Epithelial cell of proximal tubule (primary cell): ENCODE data around the gene NBPF10. TPM values are rescaled to one million over a fixed set of nuclear protein-coding genes. Genes with fewer than 3 reads are reported as not detected.
"Not testable (repeated sequence)": the region's sequence is repeated elsewhere in the genome, so short reads cannot be mapped to it uniquely, and the experiment has no call there.

Experiments
- DNase-seq: peaks from one replicate; pipeline ENCODE4 v3.0.0-alpha.2; 2011; ENCODE audit warnings: low read depth
- H3K4me3 ChIP-seq: 2 replicates; pipeline ENCODE4 v1.5.1; 2011; ENCODE audit warnings: low read depth, mild to moderate bottlenecking, low read length
- total RNA-seq: library from RNA; depleted of rRNA; stranded (reverse); fragments of >200 nt; gene quantifications from 2 replicates; pipeline ENCODE4 v1.2.3, GENCODE V29; 2015

The NBPF10 gene
- 0.51 and 0.52 TPM in 2 replicates for total RNA-seq

GRCh38 chr1:146144465-146144864 is at the start of gene NBPF10:
Gene NBPF10 (minus strand): TSS chr1:146144804. CDS start chr1:146144769, 35 bp downstream.
- not testable (repeated sequence) for H3K4me3 ChIP-seq, DNase-seq

- DNase-seq, H3K4me3 ChIP-seq: not testable (repeated sequence)
These were observed 29.9 kb upstream of the NBPF10 start for GRCh38 chr1:146174531-146174930.

GRCh38 chr1:146167740-146168139 is 23.1 kb upstream of the NBPF10 start:
- not testable (repeated sequence) for H3K4me3 ChIP-seq, DNase-seq

- not testable (repeated sequence) for DNase-seq
These were observed 22.7 kb upstream of the NBPF10 start for GRCh38 chr1:146167273-146167672.

More at GRCh38 chr1:146167273-146167672, 22.7 kb upstream of the NBPF10 start:
- not testable (repeated sequence) for H3K4me3 ChIP-seq

Other genes with a start within 250 kb of the NBPF10 start
- gene ITGA10, start 234.8 kb downstream of the NBPF10 start, total RNA-seq: 0.14 and 0.17 TPM in 2 replicates
- 19.8 and 24.7 TPM in 2 replicates for gene PEX11B, start 226.1 kb downstream of the NBPF10 start, total RNA-seq
- 228 and 360 TPM in 2 replicates for gene RBM8A, start 217.3 kb downstream of the NBPF10 start, total RNA-seq
- gene LIX1L, start 186.8 kb downstream of the NBPF10 start, total RNA-seq: 22.3 and 32.5 TPM in 2 replicates
- 0.06 and 0.14 TPM in 2 replicates for gene ANKRD34A, start 180.2 kb downstream of the NBPF10 start, total RNA-seq
- gene POLR3GL, start 180.1 kb downstream of the NBPF10 start, total RNA-seq: 15.6 and 16.1 TPM in 2 replicates
- 22.1 and 198 TPM in 2 replicates for gene TXNIP, start 148.2 kb downstream of the NBPF10 start, total RNA-seq
- 0.35 TPM in 1 of 2 replicates, not detected in the other for gene HJV, start 123.1 kb downstream of the NBPF10 start, total RNA-seq
- gene NOTCH2NLA, start 84.2 kb upstream of the NBPF10 start, total RNA-seq: 30.0 and 32.3 TPM in 2 replicates